ENCODE results near the gene RADX.

GRCh38 chrX:106613277-106613676 is 1.5 kb downstream of the RADX start:
- TF ChIP-seq POLR2A (IDR thresholded peaks at IDR 0.05; ENCODE audit: low read length) (no peak), GATA1 (IDR thresholded peaks at IDR 0.05; ENCODE audit: low read depth, low read length) (no peak)
